Caco-2 (cell line): ENCODE results near the gene IRF4. TPM values are rescaled to one million over a fixed set of nuclear protein-coding genes. Genes with fewer than 3 reads are reported as not detected.

Source experiments
- BruUV-seq: library from RNA; stranded (reverse); fragments of 400-500 nt; replicated peaks from 2 replicates; lab custom pipeline; 2021; lab: Mats Ljungman, UMichigan
- CTCF ChIA-PET: fragments of 300-600 bp; sonication (Branson Sonifier 250); formaldehyde crosslinking; loops from one replicate; lab custom pipeline; 2022; ENCODE audit warnings: antibody characterized with exemption; lab: Charles Lee
- POLR2A ChIA-PET: fragments of 300-600 bp; sonication (Branson Sonifier 250); formaldehyde crosslinking; loops from one replicate; lab custom pipeline; 2022; ENCODE audit warnings: antibody characterized with exemption; lab: Charles Lee
- DNase-seq, 2 experiments: peaks; one replicate each; pipeline versions ENCODE4 v3.0.0 to v3.0.0-alpha.2; 2020 to 2022
- H3K27me3 ChIP-seq: replicated peaks from 2 replicates; pipeline ENCODE4 v1.6.0; 2011; ENCODE audit warnings: low read length; ENCODE audit not compliant: control insufficient read depth, insufficient read depth
- H3K36me3 ChIP-seq: 2 replicates; pipeline ENCODE4 v1.5.1; 2011; ENCODE audit warnings: low read length; ENCODE audit not compliant: control insufficient read depth, insufficient read depth
- H3K4me1 ChIP-seq: fragments of 250-450 bp; sonication (Bioruptor Pico); 2 replicates; pipeline ENCODE4 v1.5.1; 2020; ENCODE audit warnings: mild to moderate bottlenecking
- H3K4me3 ChIP-seq: 2 replicates; pipeline ENCODE4 v1.5.1; 2011; ENCODE audit warnings: low read depth, mild to moderate bottlenecking, control low read depth, low read length
- H3K9me3 ChIP-seq: fragments of 250-450 bp; sonication (Bioruptor Pico); 2 replicates; pipeline ENCODE4 v1.5.1; 2020; ENCODE audit warnings: mild to moderate bottlenecking, moderate library complexity
- H3K27ac Mint-ChIP-seq: one replicate; pipeline ENCODE4 v1.8.0; 2022; ENCODE audit warnings: mixed read lengths; ENCODE audit not compliant: unreplicated experiment
- H3K27me3 Mint-ChIP-seq: one replicate; pipeline ENCODE4 v1.8.0; 2022; ENCODE audit warnings: mixed read lengths; ENCODE audit not compliant: insufficient read depth, unreplicated experiment
- H3K36me3 Mint-ChIP-seq: one replicate; pipeline ENCODE4 v1.8.0; 2022; ENCODE audit warnings: mild to moderate bottlenecking, mixed read lengths; ENCODE audit not compliant: insufficient read depth, unreplicated experiment
- H3K4me1 Mint-ChIP-seq: one replicate; pipeline ENCODE4 v1.8.0; 2022; ENCODE audit warnings: low read depth, mixed read lengths; ENCODE audit not compliant: unreplicated experiment
- H3K4me3 Mint-ChIP-seq: one replicate; pipeline ENCODE4 v1.8.0; 2022; ENCODE audit warnings: mild to moderate bottlenecking, moderate library complexity, mixed read lengths; ENCODE audit not compliant: unreplicated experiment
- H3K9me3 Mint-ChIP-seq: one replicate; pipeline ENCODE4 v1.8.0; 2022; ENCODE audit warnings: mixed read lengths; ENCODE audit not compliant: unreplicated experiment
- intact Hi-C: fragments of 100-400 bp; cut with micrococcal nuclease; formaldehyde crosslinking; loops from one replicate; pipeline ENCODE4 v1.10.0; 2022; ENCODE audit not compliant: unreplicated experiment
- total RNA-seq: library from RNA; stranded (reverse); gene quantifications from 2 replicates; pipeline ENCODE4 v1.2.3, GENCODE V29; 2022
- TF ChIP-seq, protein P1 (sequence below), 2 experiments: fragments of 200-600 bp in 1 of 2; IDR thresholded peaks; 1 replicate in 1 of 2; 2 replicates in 1 of 2; pipeline versions ENCODE4 v1.5.1 to v1.8.0; 2011 to 2022; ENCODE audit warnings: antibody characterized with exemption in 1 of 2, control low read depth in 1 of 2, inconsistent platforms in 1 of 2, low read depth in 1 of 2, low read length in 1 of 2, mild to moderate bottlenecking in 1 of 2, moderate library complexity in 1 of 2; ENCODE audit not compliant: insufficient read depth in 1 of 2, severe bottlenecking in 1 of 2, unreplicated experiment in 1 of 2

The IRF4 gene
- total RNA-seq, 1 experiment from 2014 or later, result not detected

- Mint-ChIP-seq H3K4me3 (no peak overlapping the region), H3K36me3 (no peaks in the 10 kb centered on the region), H3K27ac (no peak overlapping the region), H3K9me3 (no peaks in the 10 kb centered on the region), H3K27me3 (peaks cover 15% of the 10 kb centered on the region), H3K4me1 (no peaks in the 10 kb centered on the region)
- no peaks in the 10 kb centered on the region for H3K36me3 ChIP-seq
- intact Hi-C loops, result no loop called here
- no peaks in the 10 kb centered on the region for H3K4me1 ChIP-seq
- BruUV-seq, result no TSS peak
- no peaks in the 10 kb centered on the region for H3K9me3 ChIP-seq
- no peak overlapping the region for H3K4me3 ChIP-seq
- CTCF ChIA-PET, result no interaction called here
- TF ChIP-seq, protein P1, sequence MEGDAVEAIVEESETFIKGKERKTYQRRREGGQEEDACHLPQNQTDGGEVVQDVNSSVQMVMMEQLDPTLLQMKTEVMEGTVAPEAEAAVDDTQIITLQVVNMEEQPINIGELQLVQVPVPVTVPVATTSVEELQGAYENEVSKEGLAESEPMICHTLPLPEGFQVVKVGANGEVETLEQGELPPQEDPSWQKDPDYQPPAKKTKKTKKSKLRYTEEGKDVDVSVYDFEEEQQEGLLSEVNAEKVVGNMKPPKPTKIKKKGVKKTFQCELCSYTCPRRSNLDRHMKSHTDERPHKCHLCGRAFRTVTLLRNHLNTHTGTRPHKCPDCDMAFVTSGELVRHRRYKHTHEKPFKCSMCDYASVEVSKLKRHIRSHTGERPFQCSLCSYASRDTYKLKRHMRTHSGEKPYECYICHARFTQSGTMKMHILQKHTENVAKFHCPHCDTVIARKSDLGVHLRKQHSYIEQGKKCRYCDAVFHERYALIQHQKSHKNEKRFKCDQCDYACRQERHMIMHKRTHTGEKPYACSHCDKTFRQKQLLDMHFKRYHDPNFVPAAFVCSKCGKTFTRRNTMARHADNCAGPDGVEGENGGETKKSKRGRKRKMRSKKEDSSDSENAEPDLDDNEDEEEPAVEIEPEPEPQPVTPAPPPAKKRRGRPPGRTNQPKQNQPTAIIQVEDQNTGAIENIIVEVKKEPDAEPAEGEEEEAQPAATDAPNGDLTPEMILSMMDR (IDR thresholded peaks at IDR 0.05; ENCODE audit: insufficient read depth in 1 of 2, low read depth in 1 of 2, low read length in 1 of 2, severe bottlenecking in 1 of 2, unreplicated experiment in 1 of 2), result no peak
- no peak for DNase-seq
- H3K27me3 ChIP-seq, result no peaks in the 10 kb centered on the region; the same call in 1 of the 2 replicates
- POLR2A ChIA-PET, result no interaction called here
Observed at GRCh38 chr6:451847-452246, 60.3 kb downstream of the IRF4 start.

DNA sequence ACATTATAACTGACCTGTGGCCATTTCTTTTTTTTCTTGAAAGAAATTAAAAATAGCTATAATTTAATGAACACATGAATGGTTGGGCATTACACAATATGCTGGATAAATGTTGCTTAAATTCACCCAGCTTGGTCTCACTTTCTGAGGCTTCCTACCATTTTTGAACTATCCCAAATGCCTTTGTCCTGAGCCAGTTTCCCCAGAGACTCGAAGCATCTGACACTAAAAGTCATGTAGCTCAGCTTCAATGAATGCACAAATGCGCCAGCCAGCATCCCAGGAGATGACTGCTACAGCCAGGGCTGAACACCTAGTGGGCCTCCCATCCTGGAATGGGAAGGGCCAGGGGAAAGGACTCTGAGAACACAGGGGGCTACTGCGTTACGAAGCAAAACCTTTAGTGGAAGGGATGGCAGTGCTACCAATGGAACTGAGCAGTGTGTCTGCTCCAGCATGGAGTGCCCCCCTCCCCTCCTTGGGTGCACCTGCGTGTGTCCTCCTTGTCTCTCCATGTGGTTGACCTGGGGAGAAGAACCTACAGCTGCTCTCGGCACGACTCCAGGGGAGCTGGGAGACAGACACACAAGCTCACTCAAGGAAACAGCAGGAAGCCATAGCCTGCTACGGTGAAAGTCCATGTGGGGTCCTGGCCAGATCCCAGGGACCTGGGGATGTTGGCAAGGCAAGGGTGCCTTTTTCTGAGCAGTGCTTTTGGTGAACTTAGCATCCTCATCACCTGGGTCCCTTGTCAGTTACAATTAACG lies 60.9 kb downstream of the IRF4 start:
- no peaks in the 10 kb centered on the region for H3K9me3 Mint-ChIP-seq
- CTCF ChIA-PET, result no interaction called here
- no peak overlapping the region for H3K4me3 ChIP-seq
- H3K9me3 ChIP-seq, result no peaks in the 10 kb centered on the region
- H3K27ac Mint-ChIP-seq, result no peak overlapping the region
- H3K4me1 Mint-ChIP-seq, result no peaks in the 10 kb centered on the region
- TF ChIP-seq, protein P1 (IDR thresholded peaks at IDR 0.05; ENCODE audit: insufficient read depth in 1 of 2, low read depth in 1 of 2, low read length in 1 of 2, severe bottlenecking in 1 of 2, unreplicated experiment in 1 of 2), result no peak
- peaks cover 19% of the 10 kb centered on the region for H3K27me3 Mint-ChIP-seq
- intact Hi-C loops, result no loop called here
- no peaks in the 10 kb centered on the region for H3K4me1 ChIP-seq
- no peak overlapping the region for H3K4me3 Mint-ChIP-seq
- POLR2A ChIA-PET, result no interaction called here
- no peaks in the 10 kb centered on the region for H3K36me3 Mint-ChIP-seq
- no peak for DNase-seq
- no peaks in the 10 kb centered on the region; the same call in 1 of the 2 replicates for H3K27me3 ChIP-seq
- no peaks in the 10 kb centered on the region for H3K36me3 ChIP-seq
- BruUV-seq, result no TSS peak

DNA sequence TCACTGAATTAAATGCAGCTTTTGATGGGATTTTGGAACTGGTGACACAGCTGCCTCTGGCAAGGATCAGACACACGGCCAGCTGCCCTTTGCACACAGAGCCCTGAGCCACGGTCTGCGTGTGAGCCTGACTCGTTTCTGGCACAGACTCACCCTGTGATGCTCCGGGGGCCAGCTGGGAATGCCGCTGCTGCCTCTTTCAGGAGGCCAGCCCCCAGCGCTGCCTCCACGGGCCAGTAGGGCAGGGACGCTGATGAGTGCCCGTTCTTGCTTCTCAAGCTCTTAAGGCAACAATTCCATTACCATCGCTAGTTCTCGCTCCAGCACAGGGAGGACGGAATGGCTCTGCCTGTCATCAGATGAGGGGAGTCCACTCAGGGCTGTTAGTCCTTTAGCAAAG lies 61.6 kb downstream of the IRF4 start:
- TF ChIP-seq, protein P1 (IDR thresholded peaks at IDR 0.05; ENCODE audit: insufficient read depth in 1 of 2, low read depth in 1 of 2, low read length in 1 of 2, severe bottlenecking in 1 of 2, unreplicated experiment in 1 of 2), result no peak
- no peaks in the 10 kb centered on the region for H3K4me1 Mint-ChIP-seq
- ChIA-PET CTCF (no interaction called here), POLR2A (no interaction called here)
- Histone ChIP-seq H3K27me3 (no peaks in the 10 kb centered on the region; the same call in 1 of the 2 replicates), H3K9me3 (no peaks in the 10 kb centered on the region), H3K4me3 (no peak overlapping the region), H3K36me3 (no peaks in the 10 kb centered on the region), H3K4me1 (no peaks in the 10 kb centered on the region)
- DNase-seq, result no peak
- H3K27me3 Mint-ChIP-seq, result peaks cover 19% of the 10 kb centered on the region
- H3K4me3 Mint-ChIP-seq, result no peak overlapping the region
- no peak overlapping the region for H3K27ac Mint-ChIP-seq
- BruUV-seq, result no TSS peak
- no peaks in the 10 kb centered on the region for H3K9me3 Mint-ChIP-seq
- H3K36me3 Mint-ChIP-seq, result no peaks in the 10 kb centered on the region
- intact Hi-C loops, result no loop called here
